Testis (tissue), 2 donors: ENCODE results near the gene POGLUT2.

ENCODE experiments used
- POLR2A ChIP-seq: fragments of 450-650 bp; IDR thresholded peaks from one replicate; pipeline ENCODE4 v1.6.1; 2017; ENCODE audit warnings: antibody characterized with exemption, mild to moderate bottlenecking, moderate library complexity
- TF ChIP-seq, protein P1 (sequence below), 3 experiments: fragments of 450-650 bp in 2 of 3; fragments of 200-600 bp in 1 of 3; sonication (generic) in 1 of 3; IDR thresholded peaks; one replicate each; pipeline ENCODE4 v1.5.1; 2016 to 2019; ENCODE audit warnings: antibody characterized with exemption in 3 of 3, mild to moderate bottlenecking in 2 of 3, moderate library complexity in 1 of 3

DNA sequence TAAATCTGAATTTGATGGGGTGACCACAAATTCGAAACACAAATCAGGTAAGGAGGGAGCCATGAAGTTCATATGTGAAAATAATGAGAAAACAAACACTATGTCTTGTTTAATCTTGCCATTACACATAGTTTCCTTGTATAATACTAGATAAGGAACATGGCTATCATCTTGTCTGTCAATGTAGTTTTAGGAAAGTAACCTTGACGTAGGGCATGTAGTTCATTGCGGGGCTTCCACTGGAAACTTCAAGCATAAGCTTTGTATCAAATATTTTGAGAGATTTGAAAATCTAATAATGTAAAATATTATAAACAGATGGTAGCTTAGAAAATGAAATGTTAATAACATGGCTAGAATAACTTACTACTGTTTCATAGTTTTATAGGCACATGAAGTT lies 8.9 kb upstream of the POGLUT2 start:
- TF ChIP-seq, protein P1, sequence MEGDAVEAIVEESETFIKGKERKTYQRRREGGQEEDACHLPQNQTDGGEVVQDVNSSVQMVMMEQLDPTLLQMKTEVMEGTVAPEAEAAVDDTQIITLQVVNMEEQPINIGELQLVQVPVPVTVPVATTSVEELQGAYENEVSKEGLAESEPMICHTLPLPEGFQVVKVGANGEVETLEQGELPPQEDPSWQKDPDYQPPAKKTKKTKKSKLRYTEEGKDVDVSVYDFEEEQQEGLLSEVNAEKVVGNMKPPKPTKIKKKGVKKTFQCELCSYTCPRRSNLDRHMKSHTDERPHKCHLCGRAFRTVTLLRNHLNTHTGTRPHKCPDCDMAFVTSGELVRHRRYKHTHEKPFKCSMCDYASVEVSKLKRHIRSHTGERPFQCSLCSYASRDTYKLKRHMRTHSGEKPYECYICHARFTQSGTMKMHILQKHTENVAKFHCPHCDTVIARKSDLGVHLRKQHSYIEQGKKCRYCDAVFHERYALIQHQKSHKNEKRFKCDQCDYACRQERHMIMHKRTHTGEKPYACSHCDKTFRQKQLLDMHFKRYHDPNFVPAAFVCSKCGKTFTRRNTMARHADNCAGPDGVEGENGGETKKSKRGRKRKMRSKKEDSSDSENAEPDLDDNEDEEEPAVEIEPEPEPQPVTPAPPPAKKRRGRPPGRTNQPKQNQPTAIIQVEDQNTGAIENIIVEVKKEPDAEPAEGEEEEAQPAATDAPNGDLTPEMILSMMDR (IDR thresholded peaks at IDR 0.05): no peak
- TF ChIP-seq POLR2A: no peak
